HT-29 (cell line): Measurements from ENCODE around the gene SZT2. TPM values are rescaled to one million over a fixed set of nuclear protein-coding genes. Genes with fewer than 3 reads are reported as not detected.
A peak's percentile ranks its signal among the peaks of the same experiment; 100 is the strongest.
"Not testable (repeated sequence)": the region's sequence is repeated elsewhere in the genome, so short reads cannot be mapped to it uniquely, and the experiment has no call there.

ENCODE experiments used
- DNase-seq: peaks from one replicate; pipeline ENCODE4 v3.0.0-alpha.2; 2015; ENCODE audit warnings: low spot score
- total RNA-seq: library from RNA; depleted of rRNA; stranded (reverse); fragments of >200 nt; shearing (Covaris generic); gene quantifications from 2 replicates; pipeline ENCODE4 v1.2.3, GENCODE V29; 2014

SZT2 gene
- total RNA-seq, 1 experiment from 2014 or later, result 21.9 TPM

DNA sequence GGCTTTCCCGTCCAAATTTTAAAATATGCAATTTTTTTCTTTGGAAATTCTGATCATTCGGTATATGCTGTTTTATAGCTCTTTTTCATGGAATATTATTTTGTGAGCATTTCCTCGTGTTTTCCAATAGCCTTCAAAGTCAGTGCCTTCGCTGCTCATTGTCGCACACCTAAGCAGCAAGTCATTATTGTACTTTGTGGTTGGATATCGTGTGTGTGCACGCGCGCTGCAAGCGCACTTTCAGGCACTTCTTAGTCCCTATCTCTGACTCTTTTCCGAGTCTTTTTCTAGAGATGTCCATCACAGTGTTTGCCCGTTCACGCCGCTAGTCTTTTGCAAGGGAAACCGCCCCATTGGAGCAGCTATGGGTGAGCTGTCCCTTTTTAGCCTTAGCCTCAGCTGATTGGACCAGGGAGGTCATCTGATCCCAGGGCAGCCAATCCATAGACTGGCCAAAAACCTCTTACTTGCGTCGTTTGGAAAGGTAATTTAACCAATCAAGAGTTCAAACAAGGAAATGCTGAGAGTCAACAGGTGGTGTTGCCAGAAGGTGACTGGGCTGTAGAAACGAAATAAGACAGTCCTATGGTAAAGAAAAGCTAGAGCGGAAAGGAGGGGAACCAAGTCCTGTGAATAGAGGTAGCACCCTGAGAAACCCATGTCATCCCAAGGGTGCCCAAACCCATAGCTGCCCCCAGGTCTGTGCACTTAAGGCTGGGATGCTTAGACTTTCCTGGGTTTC, 64.7 kb downstream of the SZT2 start:
- peak; percentile 89 for DNase-seq

DNA sequence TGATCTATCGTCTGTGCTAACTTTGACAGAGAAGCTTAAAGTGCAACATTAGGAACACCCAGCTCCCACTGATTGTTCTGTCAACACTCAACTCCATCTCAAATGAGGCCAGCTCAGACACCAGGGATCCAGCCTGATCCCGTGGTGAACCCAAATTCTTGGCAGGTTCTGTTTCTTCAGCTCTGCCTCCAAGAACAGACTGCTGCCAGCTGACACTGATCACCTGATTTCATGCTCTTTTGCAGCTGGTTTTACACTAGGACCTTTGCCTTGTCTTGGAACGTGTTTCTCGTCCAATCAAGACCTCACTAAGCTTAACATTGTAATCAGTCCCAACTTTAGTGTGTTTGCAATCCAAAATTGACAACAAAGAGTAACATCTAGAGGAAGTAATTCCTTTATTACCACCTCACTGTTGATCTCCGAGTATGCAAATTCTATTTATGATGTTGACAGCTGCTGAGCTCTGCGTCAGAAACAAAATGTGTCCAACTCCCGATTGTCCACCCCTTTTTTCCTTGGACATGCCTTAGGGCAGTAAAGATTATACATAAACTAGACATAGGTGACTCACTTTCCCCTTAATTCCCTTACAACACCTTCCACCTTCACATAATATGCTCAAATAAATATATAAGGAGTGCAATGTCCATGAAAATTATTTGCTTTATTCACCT, 65.7 kb downstream of the SZT2 start:
- no peak for DNase-seq

DNA sequence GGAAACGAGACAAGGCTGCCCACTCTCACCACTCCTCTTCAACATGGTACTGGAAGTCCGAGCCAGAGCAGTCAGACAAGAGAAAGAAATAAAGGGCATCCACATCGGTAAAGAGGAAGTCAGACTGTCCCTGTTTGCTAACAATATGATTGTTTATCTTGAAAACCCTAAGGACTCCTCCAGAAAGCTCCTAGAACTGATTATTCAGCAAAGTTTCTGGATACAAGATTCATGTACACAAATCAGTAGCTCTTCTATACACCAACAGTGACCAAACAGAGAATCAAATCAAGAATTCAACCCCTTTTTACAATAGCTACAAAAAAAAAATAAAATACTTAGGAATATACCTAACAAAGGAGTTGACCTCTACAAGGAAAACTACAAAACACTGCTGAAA, 68.7 kb downstream of the SZT2 start:
- not testable (repeated sequence) for DNase-seq

DNA sequence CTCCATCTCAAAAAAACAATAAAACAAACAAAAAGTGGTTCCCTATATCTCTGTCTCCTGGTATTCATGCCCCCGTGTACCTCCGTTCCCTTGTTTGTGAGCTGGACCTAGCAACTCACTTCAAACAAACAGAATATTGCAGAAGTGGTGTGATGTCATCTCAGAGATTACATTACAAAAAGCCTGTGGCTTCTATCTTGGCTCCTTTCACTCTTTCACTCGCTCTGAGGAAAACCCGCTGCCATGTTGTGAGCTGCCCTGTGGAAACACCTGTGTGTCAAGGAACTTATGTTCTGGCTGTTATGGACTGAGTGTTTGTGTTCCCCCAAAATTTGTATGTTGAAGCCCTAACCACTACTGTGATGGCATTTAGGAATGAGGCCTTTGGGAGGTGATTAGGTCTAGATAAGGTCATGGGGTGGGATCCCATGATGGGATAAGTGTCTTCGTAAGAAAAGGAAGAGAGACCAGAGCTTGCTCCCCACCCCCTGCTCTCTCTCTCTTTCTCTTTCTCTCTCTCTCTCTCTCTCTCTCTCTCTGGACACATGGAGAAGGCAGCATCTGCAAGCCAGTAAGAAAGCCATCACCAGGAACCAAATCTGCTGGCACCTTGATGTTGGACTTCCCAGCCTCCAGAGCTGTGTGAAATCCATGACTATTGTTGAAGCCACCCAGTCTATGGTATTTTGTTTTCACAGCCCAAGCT, 71.4 kb downstream of the SZT2 start:
- no peak for DNase-seq

DNA sequence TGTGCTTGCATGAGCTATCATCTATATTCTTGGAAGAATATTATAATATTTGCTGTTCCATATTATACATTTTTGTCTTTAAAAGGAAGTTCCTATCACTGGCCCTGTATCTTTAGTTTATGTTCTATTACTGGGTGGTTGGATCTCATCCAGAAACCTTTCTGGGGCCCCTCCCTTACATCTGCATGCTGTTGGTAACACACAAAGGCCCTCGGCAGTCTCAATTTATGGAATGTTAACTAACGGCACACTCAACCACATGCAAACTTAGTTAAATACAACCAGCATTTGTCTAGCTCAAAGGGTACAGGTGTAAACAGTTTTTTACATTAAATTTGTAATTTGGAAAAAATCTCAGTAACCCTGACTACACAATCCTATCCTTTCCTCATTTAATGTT, 73.8 kb downstream of the SZT2 start:
- DNase-seq, result no peak

DNA sequence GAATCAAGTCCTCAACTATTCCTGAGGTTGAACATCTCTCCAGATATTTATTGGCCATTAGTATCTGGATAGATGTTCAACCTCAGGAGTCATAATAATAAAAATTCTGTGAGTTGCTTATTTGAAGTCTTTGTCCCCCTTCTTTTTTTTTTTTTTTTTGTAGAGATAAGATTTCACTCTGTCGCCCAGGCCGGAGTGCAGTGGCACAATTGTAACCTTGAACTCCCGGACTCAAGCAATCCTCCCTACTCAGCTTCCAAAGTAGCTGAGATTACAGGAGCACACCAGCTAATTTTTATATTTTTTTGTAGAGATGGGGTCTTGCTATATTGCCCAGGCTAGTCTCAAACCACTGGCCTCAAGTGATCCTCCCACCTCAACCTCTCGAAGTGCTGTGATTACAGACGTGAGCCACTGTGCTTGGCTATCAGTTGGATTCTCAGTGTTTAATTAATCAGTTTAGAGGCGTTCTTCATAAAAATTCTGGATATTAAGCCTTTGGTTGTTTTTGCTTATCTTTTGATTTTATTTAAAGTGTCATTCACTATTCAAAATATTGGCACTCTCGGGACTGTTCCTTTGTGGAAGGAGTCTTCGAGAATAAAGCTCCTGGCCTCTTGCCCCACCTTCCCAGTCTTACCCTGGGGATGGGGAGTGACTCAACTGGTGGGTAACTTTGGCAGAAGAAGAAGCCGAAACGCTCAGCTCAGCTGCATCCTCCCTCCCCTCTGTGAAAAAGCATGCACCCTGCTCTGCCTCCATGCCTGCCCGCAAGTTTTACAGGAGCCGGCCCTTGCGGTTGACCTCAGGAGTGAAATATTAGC, 75.2 kb downstream of the SZT2 start:
- no peak for DNase-seq

DNA sequence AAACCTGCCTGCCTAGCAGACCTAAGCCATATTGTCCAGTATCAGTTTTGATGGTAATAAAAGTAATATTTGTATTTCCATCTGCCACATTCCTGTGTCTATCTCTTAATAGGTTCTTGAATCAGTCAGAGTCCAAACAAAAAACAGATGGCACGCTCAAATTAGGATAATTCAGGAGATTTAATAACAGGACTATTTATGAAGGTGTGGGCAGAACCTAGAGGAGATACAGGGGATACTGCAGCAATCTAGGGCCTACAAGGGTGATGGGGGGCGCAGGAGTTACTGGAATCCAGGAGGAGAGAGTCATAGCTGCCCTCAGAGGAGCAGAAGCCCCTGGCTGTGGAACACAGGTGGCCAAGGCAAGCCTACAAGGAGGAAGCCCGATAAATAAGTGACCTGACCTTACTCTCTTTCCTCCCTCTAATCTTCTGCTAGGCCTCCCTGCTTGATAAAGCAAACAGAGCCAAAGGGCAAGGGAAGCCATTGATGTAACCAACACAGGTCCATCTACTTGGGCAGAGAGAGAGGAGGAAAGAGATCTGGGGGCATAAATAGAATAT, 75.9 kb downstream of the SZT2 start:
- DNase-seq, result no peak

DNA sequence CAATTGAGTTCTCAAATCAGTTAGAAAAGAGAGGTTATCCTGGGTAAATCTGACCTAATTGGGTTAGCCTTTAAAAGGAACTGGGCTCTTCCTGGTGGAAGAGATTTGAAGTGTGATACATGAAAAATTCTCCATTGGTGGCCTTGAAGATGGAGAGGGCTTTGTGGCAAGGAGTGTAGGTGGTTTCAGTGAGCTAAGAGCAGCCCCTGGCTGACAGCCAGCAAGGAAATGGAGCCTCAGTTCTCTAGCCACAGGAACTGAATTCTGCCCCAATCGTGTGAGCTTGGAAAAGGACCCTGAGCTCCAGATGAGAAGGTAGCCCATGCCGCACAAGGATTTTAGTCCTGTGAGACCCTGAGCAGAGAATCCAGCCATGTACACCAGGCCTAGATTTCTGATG, 76.7 kb downstream of the SZT2 start:
- peak; percentile 46 for DNase-seq

DNA sequence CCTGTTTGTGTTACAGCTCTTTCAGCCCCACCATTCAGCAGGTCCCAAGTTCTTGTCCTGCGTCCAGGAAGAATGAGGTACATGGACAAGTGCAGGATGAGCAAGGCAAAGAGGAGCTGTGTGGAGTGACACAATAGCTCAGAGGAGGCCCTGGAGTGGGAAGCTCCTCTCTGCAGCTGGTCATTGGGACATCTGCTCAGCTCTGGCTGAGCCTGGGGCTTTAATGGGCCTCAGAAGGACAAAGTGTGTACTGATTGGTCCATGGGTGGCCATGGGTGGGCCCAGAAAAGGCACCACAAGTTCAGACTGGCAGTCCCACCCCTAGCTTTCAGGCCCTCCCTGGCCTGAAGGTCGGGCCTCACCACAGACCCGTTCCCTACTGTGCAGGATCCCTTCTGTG, 78.7 kb downstream of the SZT2 start:
- DNase-seq, result no peak

DNA sequence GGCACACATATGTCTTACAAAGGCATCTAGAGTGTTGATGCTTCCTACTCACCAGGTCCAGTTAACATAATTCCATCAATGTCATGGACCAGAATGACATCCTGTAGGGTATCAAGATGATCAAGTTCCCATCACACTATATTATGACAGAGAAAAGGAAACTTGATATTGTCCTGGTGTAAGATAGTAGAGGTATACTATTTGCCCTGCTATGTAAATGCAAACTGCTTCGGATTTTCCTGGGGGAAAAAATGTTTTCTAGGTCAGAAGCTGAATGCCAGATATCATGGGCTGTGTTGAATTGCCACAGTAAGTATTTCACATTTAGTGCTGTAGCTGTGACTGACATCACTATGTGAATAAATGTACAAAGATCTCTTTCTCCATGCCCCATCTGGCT, 80.2 kb downstream of the SZT2 start:
- DNase-seq, result no peak

DNA sequence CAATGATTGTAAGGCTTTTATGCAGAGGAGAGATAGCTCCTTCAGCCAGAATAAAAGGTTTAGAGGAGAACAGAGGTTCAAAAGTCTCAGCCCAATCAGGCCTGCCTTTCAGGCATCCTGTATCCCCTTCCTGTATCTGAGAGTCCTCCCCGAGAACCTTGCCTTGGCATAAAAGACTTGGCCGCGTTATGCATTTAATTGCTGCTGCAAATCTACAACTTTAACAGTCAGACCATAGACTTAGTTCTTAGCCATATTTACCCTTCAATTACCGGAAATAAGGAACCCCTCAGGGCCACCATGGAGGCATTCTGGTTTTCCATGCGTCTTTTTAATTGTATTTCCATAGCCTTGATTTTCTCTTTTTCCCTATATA, 82.4 kb downstream of the SZT2 start:
- DNase-seq, result no peak

DNA sequence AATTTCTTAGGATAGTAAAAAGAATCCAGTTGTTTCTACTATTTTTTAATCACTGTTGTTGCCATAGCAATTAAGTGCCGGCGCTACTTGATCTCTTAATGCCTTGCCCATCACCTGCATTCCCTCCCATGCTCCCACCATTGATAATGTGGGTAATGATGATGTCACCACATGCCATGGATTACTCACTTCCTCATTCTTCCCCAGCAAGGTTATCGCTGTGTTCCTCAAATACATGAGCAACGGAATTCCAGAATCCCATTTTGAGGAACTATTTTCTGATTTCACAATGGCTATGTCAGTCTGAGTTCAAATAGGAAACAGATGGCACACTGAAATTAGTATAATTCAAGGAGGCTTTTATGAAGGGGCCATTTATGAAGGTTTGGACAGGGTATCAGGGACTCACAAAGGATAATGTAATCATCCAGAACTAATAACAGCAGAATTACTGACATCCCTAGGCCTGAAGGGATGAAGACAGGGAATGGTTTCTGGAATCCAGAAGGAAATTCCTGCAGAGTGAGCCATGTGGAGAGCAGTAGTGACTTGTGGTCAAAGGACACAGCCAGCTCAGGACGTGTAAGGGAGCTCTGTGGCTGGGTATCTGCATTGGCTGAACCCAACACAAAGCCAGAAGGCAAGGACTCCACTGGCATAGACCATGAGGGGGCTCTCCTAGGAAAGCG, 82.9 kb downstream of the SZT2 start:
- peak; percentile 55 for DNase-seq

DNA sequence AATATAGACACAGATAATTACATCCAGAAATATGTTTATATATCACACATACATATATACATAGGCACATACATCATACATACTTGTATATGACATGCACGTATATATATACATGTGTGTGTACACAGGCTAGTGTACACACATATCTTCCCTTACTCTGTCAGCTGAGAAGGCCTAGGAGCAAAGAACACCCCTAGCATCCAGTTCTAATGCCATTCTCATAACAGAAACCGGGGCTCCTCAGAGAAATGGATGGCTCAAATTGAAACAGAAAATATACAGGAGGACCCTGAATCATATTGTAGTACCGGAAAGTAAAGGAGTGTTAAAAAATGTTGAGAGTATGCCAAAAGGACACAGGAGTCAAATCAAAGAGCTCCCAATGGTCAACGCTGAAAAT, 83.8 kb downstream of the SZT2 start:
- DNase-seq, result no peak

DNA sequence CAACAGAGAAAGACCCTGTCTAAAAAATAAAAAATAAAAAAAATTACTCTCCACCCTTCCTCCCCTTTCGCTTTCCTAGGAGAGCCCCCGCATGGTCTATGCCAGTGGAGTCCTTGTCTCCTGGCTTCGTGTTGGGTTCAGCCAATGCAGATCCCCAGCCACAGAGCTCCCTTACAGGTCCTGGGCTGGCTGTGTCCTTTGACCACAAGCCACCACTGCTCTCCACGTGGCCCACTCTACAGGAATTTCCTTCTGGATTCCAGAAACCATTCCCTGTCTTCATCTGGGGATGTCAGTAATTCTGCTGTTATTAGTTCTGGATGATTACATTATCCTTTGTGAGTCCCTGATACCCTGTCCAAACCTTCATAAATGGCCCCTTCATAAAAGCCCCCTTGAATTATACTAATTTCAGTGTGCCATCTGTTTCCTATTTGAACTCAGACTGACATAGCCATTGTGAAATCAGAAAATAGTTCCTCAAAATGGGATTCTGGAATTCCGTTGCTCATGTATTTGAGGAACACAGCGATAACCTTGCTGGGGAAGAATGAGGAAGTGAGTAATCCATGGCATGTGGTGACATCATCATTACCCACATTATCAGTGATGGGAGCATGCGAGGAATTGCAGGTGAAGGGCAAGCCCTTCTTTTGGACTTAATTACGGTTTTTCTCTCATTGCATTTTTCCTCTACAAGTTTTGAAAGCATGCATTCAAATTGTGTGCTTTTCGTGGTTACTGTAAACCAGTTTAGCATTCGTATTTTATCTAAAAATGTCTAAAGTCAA, 86.1 kb downstream of the SZT2 start:
- not testable (repeated sequence) for DNase-seq

DNA sequence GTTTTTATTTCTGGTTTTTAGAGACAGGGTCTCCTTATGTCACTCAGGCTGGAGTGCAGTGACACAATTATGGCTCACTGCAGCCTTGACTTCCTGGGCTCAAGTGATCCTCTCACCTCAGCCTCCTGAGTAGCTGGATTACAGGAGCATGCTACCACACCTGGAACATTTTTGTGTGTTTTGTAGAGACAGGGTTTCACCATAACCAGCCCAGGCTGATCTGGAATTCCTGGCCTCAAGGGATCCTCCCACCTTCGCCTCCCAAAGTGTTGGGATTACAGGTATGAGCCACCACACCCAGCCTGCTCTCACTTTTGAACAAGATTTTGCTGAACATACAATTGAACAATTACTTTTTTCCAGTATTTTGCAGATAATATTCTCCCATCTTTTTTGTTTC, 88.0 kb downstream of the SZT2 start:
- no peak for DNase-seq

DNA sequence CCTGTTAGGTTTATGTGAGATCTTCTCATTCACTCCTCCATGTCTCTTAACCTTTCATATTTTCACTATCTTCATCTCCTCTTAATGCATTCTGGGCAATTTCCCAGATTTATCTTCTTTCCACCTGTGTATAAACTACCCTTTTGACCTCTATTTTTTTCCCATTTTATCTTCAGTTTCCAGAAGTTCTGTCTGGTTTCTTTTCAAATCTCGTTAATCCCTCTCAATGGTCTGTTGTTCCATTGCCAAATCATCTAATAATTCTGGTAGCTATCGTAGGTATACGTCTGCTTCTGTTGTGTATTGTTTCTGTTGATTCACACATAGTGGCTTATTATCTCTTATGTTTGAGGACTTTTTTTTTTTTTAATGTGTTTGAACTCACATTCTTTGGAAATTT, 89.7 kb downstream of the SZT2 start:
- no peak for DNase-seq

DNA sequence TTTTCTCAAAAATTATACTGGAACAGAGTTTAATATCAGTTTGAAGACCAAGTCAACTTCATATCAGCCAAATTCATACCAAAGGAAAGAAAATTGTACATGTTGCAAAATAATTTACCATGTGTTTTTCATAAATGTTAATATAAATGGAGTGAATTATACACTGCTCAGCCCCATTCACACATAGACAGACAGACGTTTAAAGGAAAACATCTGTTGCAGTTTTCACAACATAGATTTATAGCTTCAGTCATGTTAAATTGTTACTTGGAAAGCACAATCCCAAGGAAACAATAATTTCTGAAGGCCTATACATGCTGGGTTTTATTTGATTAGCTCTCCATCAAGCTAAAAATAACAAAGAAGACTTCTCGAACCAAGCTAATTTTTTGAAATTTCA, 91.8 kb downstream of the SZT2 start:
- DNase-seq, result no peak

DNA sequence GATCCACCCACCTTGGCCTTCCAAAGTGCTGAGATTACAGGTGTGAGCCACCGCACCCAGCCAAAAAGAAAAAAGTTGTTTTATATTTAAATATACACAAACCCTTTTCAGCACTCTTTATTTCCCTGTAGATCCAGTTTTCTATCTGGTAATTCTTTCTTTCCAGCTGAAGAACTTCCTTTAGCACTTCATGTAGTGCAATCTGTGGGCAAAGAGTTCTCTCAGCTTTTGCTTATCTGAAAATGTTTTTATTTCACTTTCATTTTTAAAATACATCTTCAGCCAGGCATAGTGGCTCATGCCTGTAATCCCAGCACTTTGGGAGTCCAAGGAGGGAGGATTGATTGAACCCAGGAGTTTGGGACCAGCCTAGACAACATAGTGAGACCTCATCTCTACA, 92.5 kb downstream of the SZT2 start:
- no peak for DNase-seq

DNA sequence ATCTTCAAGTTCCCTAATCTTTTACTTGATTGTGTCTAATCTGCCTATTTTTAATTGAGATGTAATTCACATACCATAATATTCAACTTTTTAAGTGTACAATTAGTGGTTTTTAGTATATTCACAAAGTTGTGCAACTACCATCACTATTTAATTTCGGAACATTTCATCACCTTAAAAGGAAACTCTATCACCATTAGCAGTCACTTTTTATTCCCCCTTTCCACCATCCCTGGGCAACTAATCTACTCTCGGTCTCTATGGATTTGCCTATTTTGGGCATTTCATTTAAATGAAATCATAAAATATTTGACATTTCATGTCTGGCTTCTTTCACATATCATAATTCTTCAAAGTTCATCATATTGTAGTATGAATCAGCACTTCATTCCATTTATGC, 94.7 kb downstream of the SZT2 start:
- DNase-seq, result no peak

DNA sequence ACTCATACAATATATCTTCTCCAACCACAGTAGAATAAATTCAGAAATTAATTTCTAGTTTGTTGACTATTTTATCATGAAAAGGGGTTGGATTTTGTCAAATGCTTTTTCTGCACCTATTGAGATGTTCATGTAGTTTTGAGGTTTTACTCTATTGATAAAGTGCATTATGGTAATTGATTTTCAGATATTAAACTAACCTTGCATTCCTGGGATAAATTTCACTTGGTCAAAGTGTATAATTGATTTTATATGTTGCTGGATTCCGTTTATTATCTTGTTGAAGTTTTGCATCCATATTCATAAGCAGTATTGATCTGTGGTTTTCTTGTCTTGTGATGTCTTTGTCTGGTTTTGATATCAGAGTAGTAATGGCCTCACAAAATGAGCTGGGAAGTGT, 98.5 kb downstream of the SZT2 start:
- DNase-seq, result no peak
